MM.1S (cell line): ENCODE results near the gene ADGRG2.

Experiments used
- EZH2 ChIP-seq: fragments of 300-600 bp; sonication (generic); optimal IDR thresholded peaks from 2 replicates; pipeline ENCODE3; 2017; ENCODE audit warnings: low read depth, mild to moderate bottlenecking, antibody characterized with exemption, low read length, mixed read lengths
- TF ChIP-seq, protein P1 (sequence below): fragments of 300-600 bp; sonication (generic); IDR thresholded peaks from 2 replicates; pipeline ENCODE4 v1.5.1; 2016; ENCODE audit warnings: antibody characterized with exemption, low read length, mixed read lengths

GRCh38 chrX:18944482-18944881 is 177.8 kb downstream of the ADGRG2 start:
- TF ChIP-seq, protein P1, sequence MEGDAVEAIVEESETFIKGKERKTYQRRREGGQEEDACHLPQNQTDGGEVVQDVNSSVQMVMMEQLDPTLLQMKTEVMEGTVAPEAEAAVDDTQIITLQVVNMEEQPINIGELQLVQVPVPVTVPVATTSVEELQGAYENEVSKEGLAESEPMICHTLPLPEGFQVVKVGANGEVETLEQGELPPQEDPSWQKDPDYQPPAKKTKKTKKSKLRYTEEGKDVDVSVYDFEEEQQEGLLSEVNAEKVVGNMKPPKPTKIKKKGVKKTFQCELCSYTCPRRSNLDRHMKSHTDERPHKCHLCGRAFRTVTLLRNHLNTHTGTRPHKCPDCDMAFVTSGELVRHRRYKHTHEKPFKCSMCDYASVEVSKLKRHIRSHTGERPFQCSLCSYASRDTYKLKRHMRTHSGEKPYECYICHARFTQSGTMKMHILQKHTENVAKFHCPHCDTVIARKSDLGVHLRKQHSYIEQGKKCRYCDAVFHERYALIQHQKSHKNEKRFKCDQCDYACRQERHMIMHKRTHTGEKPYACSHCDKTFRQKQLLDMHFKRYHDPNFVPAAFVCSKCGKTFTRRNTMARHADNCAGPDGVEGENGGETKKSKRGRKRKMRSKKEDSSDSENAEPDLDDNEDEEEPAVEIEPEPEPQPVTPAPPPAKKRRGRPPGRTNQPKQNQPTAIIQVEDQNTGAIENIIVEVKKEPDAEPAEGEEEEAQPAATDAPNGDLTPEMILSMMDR = no peak
- no peak for TF ChIP-seq EZH2
